CD4-positive, alpha-beta T cell (primary cell): Measurements from ENCODE around the gene TUT4. TPM values are rescaled to one million over a fixed set of nuclear protein-coding genes. Genes with fewer than 3 reads are reported as not detected.

Experiments
- ATAC-seq: fragments of 200-7000 bp; cut with Tn5 transposase; one replicate; pipeline ENCODE4 v1.10.0; 2022; ENCODE audit warnings: mild to moderate bottlenecking; ENCODE audit not compliant: poor library complexity
- CTCF ChIA-PET: fragments of 350-600 bp; sonication (Branson Sonifier 250); formaldehyde crosslinking; loops from one replicate; lab custom pipeline; 2021; ENCODE audit warnings: antibody characterized with exemption, inconsistent platforms; lab: Charles Lee
- POLR2A ChIA-PET: fragments of 350-600 bp; sonication (Branson Sonifier 250); formaldehyde crosslinking; loops from one replicate; lab custom pipeline; 2021; ENCODE audit warnings: antibody characterized with exemption, inconsistent platforms; lab: Charles Lee
- DNase-seq, 14 experiments: peaks; one replicate each; pipeline ENCODE4 v3.0.0-alpha.2; 2013 to 2020; ENCODE audit warnings: mixed read lengths in 2 of 14
- H3K27ac ChIP-seq, 2 donors: one replicate each; pipeline versions ENCODE4 v1.5.1 to v1.7.0; 2013; ENCODE audit warnings: low read length in 2 of 2, low read depth in 1 of 2, mild to moderate bottlenecking in 1 of 2
- H3K27me3 ChIP-seq, 2 experiments: 1 replicate in 1 of 2; 2 replicates in 1 of 2; pipeline versions ENCODE4 v1.6.1 to v1.7.0; 2013; ENCODE audit warnings: low read length in 2 of 2, control low read depth in 1 of 2, mild to moderate bottlenecking in 1 of 2, moderate library complexity in 1 of 2; ENCODE audit not compliant: insufficient read depth in 2 of 2, control insufficient read depth in 1 of 2
- H3K36me3 ChIP-seq: one replicate; pipeline ENCODE4 v1.6.1; 2013; ENCODE audit warnings: low read length, control low read depth; ENCODE audit not compliant: insufficient read depth
- H3K4me1 ChIP-seq: one replicate; pipeline ENCODE4 v1.6.1; 2013; ENCODE audit warnings: low read length, control low read depth; ENCODE audit not compliant: insufficient read depth
- H3K4me3 ChIP-seq: one replicate; pipeline ENCODE4 v1.5.1; 2013; ENCODE audit warnings: mild to moderate bottlenecking, low read length, moderate library complexity
- H3K9me3 ChIP-seq, 2 experiments: 1 replicate in 1 of 2; 2 replicates in 1 of 2; pipeline versions ENCODE4 v1.6.1 to v1.7.0; 2013; ENCODE audit warnings: low read length in 2 of 2, mild to moderate bottlenecking in 2 of 2, control low read depth in 1 of 2, moderate library complexity in 1 of 2; ENCODE audit not compliant: control insufficient read depth in 1 of 2, insufficient read depth in 1 of 2
- H3K27ac Mint-ChIP-seq: one replicate; pipeline ENCODE4 v1.8.0; 2020; ENCODE audit warnings: mixed read lengths
- H3K27me3 Mint-ChIP-seq: one replicate; pipeline ENCODE4 v1.8.0; 2021; ENCODE audit warnings: mixed read lengths
- H3K36me3 Mint-ChIP-seq: one replicate; pipeline ENCODE4 v1.8.0; 2021; ENCODE audit warnings: low read depth, mixed read lengths
- H3K4me1 Mint-ChIP-seq: one replicate; pipeline ENCODE4 v1.8.0; 2021; ENCODE audit warnings: low read depth, mixed read lengths
- H3K4me3 Mint-ChIP-seq: one replicate; pipeline ENCODE4 v1.8.0; 2020; ENCODE audit warnings: mild to moderate bottlenecking, mixed read lengths
- H3K9me3 Mint-ChIP-seq: one replicate; pipeline ENCODE4 v1.8.0; 2020; ENCODE audit warnings: mixed read lengths
- CTCF ChIP-seq: fragments of 200-600 bp; IDR thresholded peaks from one replicate; pipeline ENCODE4 v1.8.0; 2022; ENCODE audit warnings: antibody characterized with exemption, mild to moderate bottlenecking
- intact Hi-C, 2 experiments: fragments of 100-400 bp; cut with DNase I in 1 of 2; cut with micrococcal nuclease in 1 of 2; formaldehyde crosslinking; loops; one replicate each; pipeline versions ENCODE4 v1.15.1 to v1.9.0; 2023 to 2025; cut with DNase I, micrococcal nuclease
- total RNA-seq, 174 experiments: library from RNA in 2 of 174; stranded (reverse) in 2 of 174; gene quantifications; one replicate each; pipeline ENCODE4 v1.2.3 and lab custom pipeline; 2021 to 2026

Gene TUT4
- total RNA-seq, 2 experiments from 2014 or later, result 141 to 147 TPM

GRCh38 chr1:52504720-52505119, 48.2 kb downstream of the TUT4 start:
- H3K4me1 Mint-ChIP-seq, result peaks cover 10% of the 10 kb centered on the region
- Histone ChIP-seq H3K27me3 (no peaks in the 10 kb centered on the region), H3K36me3 (peaks cover 28% of the 10 kb centered on the region), H3K4me3 (no peak overlapping the region), H3K9me3 (no peaks in the 10 kb centered on the region), H3K27ac (no peak overlapping the region), H3K4me1 (no peaks in the 10 kb centered on the region)
- H3K9me3 Mint-ChIP-seq, result no peaks in the 10 kb centered on the region
- H3K36me3 Mint-ChIP-seq, result peaks cover 84% of the 10 kb centered on the region
- ChIA-PET POLR2A (no interaction called here), CTCF (interaction anchor here (0.9 to 1.1 kb wide), 2 partner anchors 28 to 182 kb away, joined by 3 to 4 read pairs; no protein-coding TSS in a partner anchor)
- no peak for ATAC-seq
- peak overlapping the region; percentile 6 for H3K27ac Mint-ChIP-seq
- TF ChIP-seq CTCF, result no peak
- intact Hi-C loops, result no loop called here
- no peak overlapping the region for H3K4me3 Mint-ChIP-seq
- no peaks in the 10 kb centered on the region for H3K27me3 Mint-ChIP-seq
- DNase-seq, result no peak

DNA sequence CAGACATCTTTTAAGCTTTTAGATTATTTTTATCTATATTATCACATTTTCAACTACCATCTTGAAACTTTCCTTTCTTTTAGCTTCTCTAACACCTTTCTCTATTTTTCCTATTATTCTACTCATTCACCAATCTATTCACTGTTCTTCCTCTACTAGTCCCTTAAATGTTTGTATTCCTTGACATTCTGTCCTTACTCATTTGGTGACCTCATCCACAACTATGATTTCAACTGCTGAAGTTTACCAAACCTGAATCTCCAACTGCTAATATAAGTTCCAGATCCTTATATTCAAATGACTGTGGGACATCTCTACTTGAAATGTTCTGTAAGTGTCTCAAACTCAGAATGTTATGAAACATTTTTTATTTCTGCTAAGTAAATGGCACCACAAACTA, 49.2 kb downstream of the TUT4 start:
- no peak overlapping the region for H3K4me3 ChIP-seq
- Mint-ChIP-seq H3K27ac (peak overlapping the region; percentile 1), H3K27me3 (no peaks in the 10 kb centered on the region), H3K4me1 (peaks cover 10% of the 10 kb centered on the region), H3K36me3 (peaks cover 78% of the 10 kb centered on the region), H3K9me3 (no peaks in the 10 kb centered on the region), H3K4me3 (no peak overlapping the region)
- no peaks in the 10 kb centered on the region for H3K27me3 ChIP-seq
- intact Hi-C loops, result no loop called here
- ATAC-seq, result no peak
- POLR2A ChIA-PET, result no interaction called here
- CTCF ChIA-PET, result no interaction called here
- H3K36me3 ChIP-seq, result peaks cover 25% of the 10 kb centered on the region
- peaks cover 3% of the 10 kb centered on the region for H3K4me1 ChIP-seq
- H3K27ac ChIP-seq, result no peak overlapping the region
- H3K9me3 ChIP-seq, result no peaks in the 10 kb centered on the region
- TF ChIP-seq CTCF, result no peak
- DNase-seq, result no peak

DNA sequence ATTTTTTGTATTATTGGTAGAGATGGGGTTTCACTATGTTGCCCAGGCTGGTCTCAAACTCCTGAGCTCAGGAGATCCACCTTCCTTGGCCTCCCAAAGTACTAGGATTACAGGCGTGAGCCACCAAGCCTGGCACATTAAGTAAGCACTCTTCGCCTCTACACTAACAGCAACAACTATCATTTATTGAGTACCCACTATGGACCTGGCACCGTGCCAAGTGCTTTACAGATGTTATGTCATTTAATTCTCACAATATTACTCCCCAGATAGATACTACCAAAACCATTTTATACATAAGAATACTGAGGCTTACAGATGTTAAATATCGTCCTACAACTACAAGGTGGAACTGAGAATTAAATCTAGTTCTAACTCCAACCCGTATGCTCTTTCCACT, 50.1 kb downstream of the TUT4 start:
- Histone ChIP-seq H3K27ac (no peak overlapping the region), H3K27me3 (no peaks in the 10 kb centered on the region), H3K4me1 (peaks cover 3% of the 10 kb centered on the region), H3K4me3 (no peak overlapping the region), H3K36me3 (peaks cover 20% of the 10 kb centered on the region), H3K9me3 (no peaks in the 10 kb centered on the region)
- H3K27me3 Mint-ChIP-seq, result no peaks in the 10 kb centered on the region
- H3K4me1 Mint-ChIP-seq, result peaks cover 10% of the 10 kb centered on the region
- TF ChIP-seq CTCF, result no peak
- H3K4me3 Mint-ChIP-seq, result no peak overlapping the region
- ChIA-PET POLR2A (no interaction called here), CTCF (no interaction called here)
- H3K27ac Mint-ChIP-seq, result no peak overlapping the region
- ATAC-seq (no peak), DNase-seq (peak in 3 of 14 experiments; percentile 19 to 24 (median 22))
- intact Hi-C loops, result no loop called here
- H3K36me3 Mint-ChIP-seq, result peaks cover 72% of the 10 kb centered on the region
- H3K9me3 Mint-ChIP-seq, result no peaks in the 10 kb centered on the region
